Mucosa of descending colon (tissue), 3 donors: Measurements from ENCODE around the gene FAM234B. TPM values are rescaled to one million over a fixed set of nuclear protein-coding genes. Genes with fewer than 3 reads are reported as not detected.
A peak's percentile ranks its signal among the peaks of the same experiment; 100 is the strongest.

ENCODE experiments used
- ATAC-seq: fragments of 200-7000 bp; cut with Tn5 transposase; one replicate; pipeline ENCODE4 v1.9.1; 2020; ENCODE audit warnings: mild to moderate bottlenecking, moderate library complexity
- DNase-seq, 3 donors: peaks; one replicate each; pipeline ENCODE4 v3.0.0-alpha.2; 2020
- H3K36me3 ChIP-seq: fragments of 200-600 bp; one replicate; pipeline ENCODE4 v1.8.0; 2021; ENCODE audit warnings: low read depth, mild to moderate bottlenecking
- H3K4me1 ChIP-seq: fragments of 200-600 bp; one replicate; pipeline ENCODE4 v1.8.0; 2021; ENCODE audit warnings: low read depth, mild to moderate bottlenecking
- H3K4me3 ChIP-seq: fragments of 200-600 bp; one replicate; pipeline ENCODE4 v1.8.0; 2021; ENCODE audit warnings: mild to moderate bottlenecking
- H3K9me3 ChIP-seq: fragments of 200-600 bp; one replicate; pipeline ENCODE4 v1.8.0; 2021; ENCODE audit warnings: mild to moderate bottlenecking
- intact Hi-C, 2 donors: fragments of 100-400 bp; cut with DNase I in 1 of 2; cut with micrococcal nuclease in 1 of 2; formaldehyde crosslinking; loops; one replicate each; pipeline versions ENCODE4 v1.11.0 to v1.11.1; 2022; cut with DNase I, micrococcal nuclease
- total RNA-seq, 3 donors: library from RNA; stranded (reverse); fragmentation: NEBNext Ultra II Directional in 2 of 3; extraction: Animal tissue kit (Norgen Biotek cat#: 25700) in 2 of 3; gene quantifications; one replicate each; pipeline versions ENCODE4 v1.2.1 to v1.2.4, GENCODE V29; 2021 to 2023
- TF ChIP-seq, protein P1 (sequence below): fragments of 200-600 bp; IDR thresholded peaks from one replicate; pipeline ENCODE4 v1.8.0; 2022; ENCODE audit warnings: antibody characterized with exemption, mild to moderate bottlenecking
- donor health status: DM: no; HTN: no; CAD: no; lungs with moderate emphysema.
- donor health status: DM: no; HTN: no; CAD: no.
- donor health status: DM: no; HTN: yes; CAD: no.

FAM234B gene
- total RNA-seq, 3 donors from 2014 or later: 1.4 to 3.4 (median 1.9) TPM

DNA sequence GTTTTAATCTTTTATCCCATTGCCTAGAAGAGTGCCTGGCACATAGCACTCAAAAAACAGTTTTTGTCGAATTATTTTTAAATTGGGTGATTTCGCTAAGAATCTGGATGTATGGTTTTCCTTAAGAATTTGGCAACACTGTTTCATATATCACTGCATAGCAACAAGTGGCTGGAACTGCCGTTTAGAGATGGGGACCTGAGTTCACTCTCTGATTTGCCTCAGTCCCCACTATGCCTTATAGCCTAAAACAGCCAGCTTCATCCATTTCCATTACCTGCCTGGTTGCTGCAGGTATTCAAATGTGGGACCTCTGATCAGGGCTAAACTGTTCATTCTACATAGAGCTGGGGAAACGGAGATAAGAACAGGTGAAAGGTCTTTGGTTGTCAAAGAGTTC is 45.9 kb upstream of the FAM234B start:
- Histone ChIP-seq H3K9me3 (no peaks in the 10 kb centered on the region), H3K4me3 (no peak overlapping the region), H3K4me1 (peaks cover 16% of the 10 kb centered on the region), H3K36me3 (no peaks in the 10 kb centered on the region)
- intact Hi-C loops: no loop called here
- ATAC-seq (no peak), DNase-seq (no peak)
- TF ChIP-seq, protein P1, sequence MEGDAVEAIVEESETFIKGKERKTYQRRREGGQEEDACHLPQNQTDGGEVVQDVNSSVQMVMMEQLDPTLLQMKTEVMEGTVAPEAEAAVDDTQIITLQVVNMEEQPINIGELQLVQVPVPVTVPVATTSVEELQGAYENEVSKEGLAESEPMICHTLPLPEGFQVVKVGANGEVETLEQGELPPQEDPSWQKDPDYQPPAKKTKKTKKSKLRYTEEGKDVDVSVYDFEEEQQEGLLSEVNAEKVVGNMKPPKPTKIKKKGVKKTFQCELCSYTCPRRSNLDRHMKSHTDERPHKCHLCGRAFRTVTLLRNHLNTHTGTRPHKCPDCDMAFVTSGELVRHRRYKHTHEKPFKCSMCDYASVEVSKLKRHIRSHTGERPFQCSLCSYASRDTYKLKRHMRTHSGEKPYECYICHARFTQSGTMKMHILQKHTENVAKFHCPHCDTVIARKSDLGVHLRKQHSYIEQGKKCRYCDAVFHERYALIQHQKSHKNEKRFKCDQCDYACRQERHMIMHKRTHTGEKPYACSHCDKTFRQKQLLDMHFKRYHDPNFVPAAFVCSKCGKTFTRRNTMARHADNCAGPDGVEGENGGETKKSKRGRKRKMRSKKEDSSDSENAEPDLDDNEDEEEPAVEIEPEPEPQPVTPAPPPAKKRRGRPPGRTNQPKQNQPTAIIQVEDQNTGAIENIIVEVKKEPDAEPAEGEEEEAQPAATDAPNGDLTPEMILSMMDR: no peak

GRCh38 chr12:12999271-12999958 is 44.8 kb upstream of the FAM234B start:
- peak in 1 of 3 donors; percentile 38 for DNase-seq

GRCh38 chr12:12999959-13000615 is 44.1 kb upstream of the FAM234B start, which contains the start of gene HEBP1:
Gene HEBP1, minus strand, starts transcription at chr12:13000265. Its CDS starts 151 bp downstream, at chr12:13000114.
- intact Hi-C loops: no loop called here
- peak; percentile 96 for ATAC-seq

More at GRCh38 chr12:12999271-12999958, 44.8 kb upstream of the FAM234B start:
- Histone ChIP-seq H3K9me3 (no peaks in the 10 kb centered on the region), H3K4me3 (peak overlapping the region; percentile 35), H3K4me1 (peaks cover 16% of the 10 kb centered on the region), H3K36me3 (no peaks in the 10 kb centered on the region)
- TF ChIP-seq, protein P1: no peak
- intact Hi-C loops: no loop called here
- ATAC-seq: peak; percentile 12

GRCh38 chr12:13000616-13000924 is 43.6 kb upstream of the FAM234B start:
- no peaks in the 10 kb centered on the region for H3K36me3 ChIP-seq
- no peaks in the 10 kb centered on the region for H3K9me3 ChIP-seq
- H3K4me1 ChIP-seq: peaks cover 16% of the 10 kb centered on the region
- ATAC-seq (peak; percentile 42), DNase-seq (no peak)
- intact Hi-C loops: no loop called here
- TF ChIP-seq, protein P1: no peak
- peak overlapping the region; percentile 26 for H3K4me3 ChIP-seq

More at GRCh38 chr12:12999959-13000615, 44.1 kb upstream of the FAM234B start, which contains the start of gene HEBP1:
- H3K4me1 ChIP-seq: peaks cover 16% of the 10 kb centered on the region
- TF ChIP-seq, protein P1: no peak
- H3K36me3 ChIP-seq: no peaks in the 10 kb centered on the region
- no peaks in the 10 kb centered on the region for H3K9me3 ChIP-seq
- peak; percentile 97 to 99 (median 98) for DNase-seq
- H3K4me3 ChIP-seq: peak within 1 kb of the TSS; percentile 35

DNA sequence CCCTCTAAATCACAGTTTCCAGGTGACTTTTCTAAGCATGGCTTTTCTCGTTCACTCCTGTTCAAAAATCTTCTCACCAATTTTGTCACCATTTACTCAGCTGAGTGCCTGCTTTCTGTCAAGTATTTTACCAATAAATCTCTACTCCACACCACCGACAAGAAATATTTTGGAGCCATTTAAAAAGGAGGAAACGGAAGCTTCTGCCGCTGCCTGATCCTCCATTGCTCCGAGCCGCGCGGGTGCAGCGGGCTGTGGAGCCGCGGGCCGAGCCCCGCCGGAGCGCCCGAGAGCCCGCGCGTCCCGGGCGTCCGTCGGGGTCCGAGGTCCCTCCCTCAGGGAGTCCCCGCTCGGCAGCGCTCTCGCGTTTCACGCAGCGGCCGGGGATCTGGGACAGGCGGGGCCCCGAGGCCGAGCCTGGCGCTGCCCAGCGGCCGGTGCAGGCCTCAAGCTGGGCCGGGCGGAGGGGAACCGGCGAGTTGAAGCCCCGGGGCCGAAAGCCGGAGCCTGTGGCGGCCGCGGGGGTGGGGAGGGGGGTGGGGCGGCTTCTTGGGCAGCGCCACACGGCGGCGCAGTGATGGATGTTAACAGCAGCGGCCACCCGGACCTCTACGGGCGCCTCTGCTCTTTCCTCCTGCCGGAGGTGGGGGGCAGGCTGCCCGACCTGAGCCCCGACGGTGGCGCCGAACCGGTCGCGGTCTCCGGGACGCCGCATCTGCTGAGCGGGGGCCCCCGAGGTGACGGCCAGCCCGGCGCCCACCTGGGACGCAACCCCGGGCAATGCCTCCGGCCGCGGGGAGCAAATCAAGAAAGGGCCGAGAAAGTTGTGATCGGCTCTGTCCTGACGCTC is 43.0 kb upstream of the FAM234B start:
- intact Hi-C loops: no loop called here

More for the DNA sequence above, 43.0 kb upstream of the FAM234B start:
- DNase-seq (peak; percentile 47 to 71 (median 70)), ATAC-seq (peak; percentile 32)
- Histone ChIP-seq H3K36me3 (no peaks in the 10 kb centered on the region), H3K9me3 (no peaks in the 10 kb centered on the region), H3K4me1 (peaks cover 16% of the 10 kb centered on the region), H3K4me3 (peak overlapping the region; percentile 26)
- TF ChIP-seq, protein P1: peak; percentile 10
